Measurements from ENCODE around the gene ELN.

DNA sequence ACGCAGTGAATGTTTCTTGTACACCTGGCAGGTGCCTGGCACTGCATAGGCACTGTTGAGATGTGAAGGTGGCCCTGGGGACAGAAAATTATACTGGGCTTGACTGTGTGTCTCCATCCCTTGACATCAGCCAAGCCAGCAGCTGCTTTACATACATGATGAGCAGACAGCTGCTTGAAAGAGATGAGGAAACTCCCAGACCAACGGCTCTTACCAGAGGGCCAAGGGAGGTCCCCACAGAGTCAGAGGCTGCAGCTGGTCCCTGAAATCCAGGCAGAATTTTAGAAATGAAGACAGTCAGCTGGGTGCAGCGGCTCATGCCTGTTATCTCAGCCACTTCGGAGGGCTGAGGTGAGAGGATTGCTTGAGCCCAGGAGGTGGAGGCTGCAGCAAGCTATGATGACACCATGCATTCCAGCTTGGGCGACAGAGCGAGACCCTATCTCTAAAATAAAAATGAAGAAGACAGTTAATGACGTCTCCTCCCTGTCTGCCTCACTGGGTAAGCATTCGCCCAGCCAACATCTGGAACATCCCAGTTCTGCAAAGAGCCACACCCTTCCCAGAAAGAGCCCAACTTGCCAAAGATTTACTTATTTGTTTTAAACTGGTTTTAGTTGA is 73.2 kb downstream of the ELN start:
- no peak for TF ChIP-seq GATA2 (IDR thresholded peaks at IDR 0.05; ENCODE audit: low read depth, low read length)
- no peak for TF ChIP-seq GATA3 (IDR thresholded peaks at IDR 0.05; ENCODE audit: low read depth, low read length)
